A549 (cell line): Measurements from ENCODE around the gene UBTD1.
A peak's percentile ranks its signal among the peaks of the same experiment; 100 is the strongest.

Source experiments
- EP300 ChIP-seq, 2 experiments: fragments of >200 bp; sonication (Bioruptor Twin); formaldehyde crosslinking; IDR thresholded peaks; 2 replicates in 1 of 2; 3 replicates in 1 of 2; pipeline ENCODE4 v1.6.1; 2016 to 2017
- KDM5A ChIP-seq: fragments of 200-600 bp; sonication (generic); IDR thresholded peaks from 2 replicates; pipeline ENCODE4 v1.6.1; 2016; ENCODE audit warnings: antibody characterized with exemption, mild to moderate bottlenecking
- MAZ ChIP-seq: fragments of 150-350 bp; IDR thresholded peaks from 2 replicates; pipeline ENCODE4 v1.6.1; 2014; ENCODE audit warnings: antibody characterized with exemption, low read depth, low read length, borderline replicate concordance
- NPAS2 ChIP-seq: fragments of 250-450 bp; sonication (Bioruptor Pico); IDR thresholded peaks from 2 replicates; pipeline ENCODE4 v1.8.0; 2022; ENCODE audit warnings: mild to moderate bottlenecking, moderate library complexity, borderline replicate concordance
- POLR2AphosphoS2 ChIP-seq: conservative IDR thresholded peaks from 2 replicates; pipeline ENCODE4 v1.6.1; 2012; ENCODE audit warnings: low read length, improper control_type of control experiment, inconsistent platforms
- RAD21 ChIP-seq, 2 experiments: fragments of >200 bp in 1 of 2; sonication (Bioruptor Twin) in 1 of 2; formaldehyde crosslinking in 1 of 2; IDR thresholded peaks in 1 of 2; conservative IDR thresholded peaks in 1 of 2; 2 replicates in 1 of 2; 3 replicates in 1 of 2; pipeline ENCODE4 v1.6.1; 2012 to 2018; ENCODE audit warnings: inconsistent platforms in 1 of 2
- TF ChIP-seq, protein P1 (sequence below): fragments of >200 bp; sonication (Bioruptor Twin); formaldehyde crosslinking; IDR thresholded peaks from 3 replicates; pipeline ENCODE4 v1.5.1; 2016

GRCh38 chr10:97463363-97464132 lies 35.2 kb upstream of the UBTD1 start:
- TF ChIP-seq, protein P1, sequence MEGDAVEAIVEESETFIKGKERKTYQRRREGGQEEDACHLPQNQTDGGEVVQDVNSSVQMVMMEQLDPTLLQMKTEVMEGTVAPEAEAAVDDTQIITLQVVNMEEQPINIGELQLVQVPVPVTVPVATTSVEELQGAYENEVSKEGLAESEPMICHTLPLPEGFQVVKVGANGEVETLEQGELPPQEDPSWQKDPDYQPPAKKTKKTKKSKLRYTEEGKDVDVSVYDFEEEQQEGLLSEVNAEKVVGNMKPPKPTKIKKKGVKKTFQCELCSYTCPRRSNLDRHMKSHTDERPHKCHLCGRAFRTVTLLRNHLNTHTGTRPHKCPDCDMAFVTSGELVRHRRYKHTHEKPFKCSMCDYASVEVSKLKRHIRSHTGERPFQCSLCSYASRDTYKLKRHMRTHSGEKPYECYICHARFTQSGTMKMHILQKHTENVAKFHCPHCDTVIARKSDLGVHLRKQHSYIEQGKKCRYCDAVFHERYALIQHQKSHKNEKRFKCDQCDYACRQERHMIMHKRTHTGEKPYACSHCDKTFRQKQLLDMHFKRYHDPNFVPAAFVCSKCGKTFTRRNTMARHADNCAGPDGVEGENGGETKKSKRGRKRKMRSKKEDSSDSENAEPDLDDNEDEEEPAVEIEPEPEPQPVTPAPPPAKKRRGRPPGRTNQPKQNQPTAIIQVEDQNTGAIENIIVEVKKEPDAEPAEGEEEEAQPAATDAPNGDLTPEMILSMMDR = peak; percentile 95
- TF ChIP-seq POLR2AphosphoS2 (no peak; the same call in 1 of the 2 replicates), MAZ (no peak), EP300 (IDR thresholded peaks at IDR 0.05) (no peak), NPAS2 (no peak), RAD21 (conservative IDR thresholded peaks at IDR 0.05 in 1 of 2, IDR thresholded peaks at IDR 0.05 in 1 of 2) (peak; percentile 83 to 84), KDM5A (no peak)
